Measurements from ENCODE around the gene MARK3.
"Not testable (repeated sequence)": the region's sequence is repeated elsewhere in the genome, so short reads cannot be mapped to it uniquely, and the experiment has no call there.

MARK3 gene

DNA sequence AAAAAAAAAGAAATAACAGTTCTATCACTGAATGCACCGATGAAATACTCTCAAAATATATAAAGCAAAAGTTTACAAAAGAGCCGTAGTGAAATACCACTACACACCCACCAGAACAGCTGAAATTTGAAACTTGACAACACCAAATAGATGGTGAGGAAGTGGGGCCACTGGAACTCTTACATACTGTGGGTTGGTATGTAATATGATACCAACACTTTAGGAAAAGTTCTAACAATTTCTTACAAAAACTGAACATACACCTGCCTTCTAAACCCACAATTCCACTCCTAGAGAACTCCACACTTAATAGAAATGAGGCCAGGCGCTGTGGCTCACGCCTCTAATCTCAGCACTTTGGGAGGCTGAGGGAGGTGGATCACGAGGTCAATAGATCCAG lies 37.1 kb upstream of the MARK3 start:
- in situ Hi-C loops (cut with HindIII; ENCODE audit: low sequenced_read_pairs): no loop called here
- TF ChIP-seq, protein P1, sequence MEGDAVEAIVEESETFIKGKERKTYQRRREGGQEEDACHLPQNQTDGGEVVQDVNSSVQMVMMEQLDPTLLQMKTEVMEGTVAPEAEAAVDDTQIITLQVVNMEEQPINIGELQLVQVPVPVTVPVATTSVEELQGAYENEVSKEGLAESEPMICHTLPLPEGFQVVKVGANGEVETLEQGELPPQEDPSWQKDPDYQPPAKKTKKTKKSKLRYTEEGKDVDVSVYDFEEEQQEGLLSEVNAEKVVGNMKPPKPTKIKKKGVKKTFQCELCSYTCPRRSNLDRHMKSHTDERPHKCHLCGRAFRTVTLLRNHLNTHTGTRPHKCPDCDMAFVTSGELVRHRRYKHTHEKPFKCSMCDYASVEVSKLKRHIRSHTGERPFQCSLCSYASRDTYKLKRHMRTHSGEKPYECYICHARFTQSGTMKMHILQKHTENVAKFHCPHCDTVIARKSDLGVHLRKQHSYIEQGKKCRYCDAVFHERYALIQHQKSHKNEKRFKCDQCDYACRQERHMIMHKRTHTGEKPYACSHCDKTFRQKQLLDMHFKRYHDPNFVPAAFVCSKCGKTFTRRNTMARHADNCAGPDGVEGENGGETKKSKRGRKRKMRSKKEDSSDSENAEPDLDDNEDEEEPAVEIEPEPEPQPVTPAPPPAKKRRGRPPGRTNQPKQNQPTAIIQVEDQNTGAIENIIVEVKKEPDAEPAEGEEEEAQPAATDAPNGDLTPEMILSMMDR (IDR thresholded peaks at IDR 0.05; ENCODE audit: low read depth, low read length, missing control alignments): no peak

DNA sequence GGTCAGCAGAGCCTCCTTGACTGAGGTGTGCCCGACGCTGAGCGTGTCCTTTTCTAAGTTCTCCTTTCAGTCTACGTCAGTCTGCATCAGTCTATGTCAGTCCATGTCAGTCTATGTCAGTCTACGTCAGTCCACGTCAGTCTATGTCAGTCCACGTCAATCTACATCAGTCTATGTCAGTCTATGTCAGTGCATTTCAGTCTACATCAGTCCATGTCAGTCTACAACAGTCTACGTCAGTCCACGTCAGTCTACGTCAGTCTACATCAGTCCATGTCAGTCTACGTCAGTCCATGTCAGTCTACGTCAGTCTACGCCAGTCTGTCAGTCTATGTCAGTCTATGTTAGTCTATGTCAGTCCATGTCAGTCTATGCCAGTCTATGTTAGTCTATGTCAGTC lies 35.2 kb upstream of the MARK3 start:
- in situ Hi-C loops (cut with HindIII; ENCODE audit: low sequenced_read_pairs): no loop called here
- no peak overlapping the region for H3K4me3 ChIP-seq (ENCODE audit: low read depth, low read length)
- TF ChIP-seq, protein P1 (IDR thresholded peaks at IDR 0.05; ENCODE audit: low read depth, low read length, missing control alignments): no peak
- no peak for DNase-seq (ENCODE audit: low read depth)

More for the DNA sequence above, 37.1 kb upstream of the MARK3 start:
- H3K4me3 ChIP-seq (ENCODE audit: low read depth, low read length): no peak overlapping the region
- no peak for DNase-seq (ENCODE audit: low read depth)

DNA sequence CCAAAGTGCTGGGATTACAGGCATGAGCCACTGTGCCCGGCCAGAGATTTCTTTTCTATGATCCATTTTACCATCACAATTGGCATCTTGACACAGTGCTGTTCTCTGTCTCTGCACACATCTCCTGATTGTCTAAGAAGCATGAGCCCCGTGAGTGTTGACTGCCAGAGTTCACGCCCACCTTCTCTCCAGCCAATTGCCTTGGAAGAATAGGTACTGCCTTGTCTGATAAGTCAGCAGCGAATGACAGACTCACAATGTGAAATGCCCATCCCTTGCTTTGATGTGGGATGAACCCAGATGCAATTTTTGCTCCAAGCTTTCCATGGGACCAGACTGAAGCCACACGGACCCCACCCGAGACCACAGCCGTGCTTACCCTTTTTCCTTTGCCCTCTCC lies 31.9 kb upstream of the MARK3 start:
- no peak for DNase-seq (ENCODE audit: low read depth)
- no peak overlapping the region for H3K4me3 ChIP-seq (ENCODE audit: low read depth, low read length)
- TF ChIP-seq, protein P1 (IDR thresholded peaks at IDR 0.05; ENCODE audit: low read depth, low read length, missing control alignments): no peak
- in situ Hi-C loops (cut with HindIII; ENCODE audit: low sequenced_read_pairs): no loop called here

DNA sequence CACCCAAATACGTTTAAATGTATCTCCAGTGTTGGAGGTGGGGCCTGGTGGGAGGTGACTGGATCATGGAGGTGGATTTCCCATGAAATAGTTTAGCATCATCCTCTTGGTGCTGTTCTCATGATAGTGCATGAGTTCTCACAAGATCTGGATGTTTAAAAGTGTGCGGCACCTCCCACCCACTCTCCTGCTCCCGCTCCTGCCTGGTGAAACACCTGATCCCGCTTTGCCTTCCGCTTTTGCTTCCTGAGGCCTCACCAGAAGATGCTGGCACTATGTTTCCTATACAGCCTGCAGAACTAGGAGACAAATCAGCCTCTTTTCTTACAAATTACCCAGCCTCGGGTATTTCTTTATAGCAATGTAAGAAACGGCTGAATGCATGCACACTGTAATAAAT lies 31.1 kb upstream of the MARK3 start:
- no peak for DNase-seq (ENCODE audit: low read depth)
- TF ChIP-seq, protein P1 (IDR thresholded peaks at IDR 0.05; ENCODE audit: low read depth, low read length, missing control alignments): no peak
- H3K4me3 ChIP-seq (ENCODE audit: low read depth, low read length): no peak overlapping the region
- in situ Hi-C loops (cut with HindIII; ENCODE audit: low sequenced_read_pairs): no loop called here

DNA sequence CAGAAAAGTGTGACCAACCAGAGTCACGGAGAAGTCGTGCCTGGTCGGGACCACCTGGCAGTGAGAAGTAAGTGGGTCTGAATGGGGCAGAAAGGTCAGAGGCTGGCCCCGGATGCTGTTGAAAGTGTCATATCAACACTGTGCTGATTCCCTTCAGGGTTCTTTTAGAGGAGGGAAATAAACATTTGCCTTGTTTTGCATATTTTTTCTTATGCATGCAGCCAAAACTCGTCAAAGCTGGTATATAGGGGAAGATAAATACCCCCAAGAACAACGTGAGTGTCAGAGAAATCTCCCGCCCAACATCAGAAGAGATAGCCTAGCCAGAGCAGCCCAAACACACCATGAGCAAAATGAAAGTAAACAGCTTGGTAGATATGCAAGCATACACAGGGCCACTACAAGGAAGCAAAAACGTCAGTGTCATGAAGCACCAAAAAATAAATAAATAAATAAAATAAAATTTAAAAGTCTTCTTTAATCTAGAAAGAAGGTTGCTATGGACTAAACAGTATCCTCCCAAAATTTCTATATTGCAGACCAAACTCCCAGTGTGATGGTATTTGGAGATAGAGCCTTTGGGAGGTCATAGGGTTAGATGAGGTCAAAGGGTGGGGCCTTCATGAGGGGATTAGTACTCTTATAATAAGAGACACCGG lies 29.1 kb upstream of the MARK3 start:
- in situ Hi-C loops (cut with HindIII; ENCODE audit: low sequenced_read_pairs): no loop called here
- TF ChIP-seq, protein P1 (IDR thresholded peaks at IDR 0.05; ENCODE audit: low read depth, low read length, missing control alignments): no peak
- H3K4me3 ChIP-seq (ENCODE audit: low read depth, low read length): no peak overlapping the region
- DNase-seq (ENCODE audit: low read depth): no peak

DNA sequence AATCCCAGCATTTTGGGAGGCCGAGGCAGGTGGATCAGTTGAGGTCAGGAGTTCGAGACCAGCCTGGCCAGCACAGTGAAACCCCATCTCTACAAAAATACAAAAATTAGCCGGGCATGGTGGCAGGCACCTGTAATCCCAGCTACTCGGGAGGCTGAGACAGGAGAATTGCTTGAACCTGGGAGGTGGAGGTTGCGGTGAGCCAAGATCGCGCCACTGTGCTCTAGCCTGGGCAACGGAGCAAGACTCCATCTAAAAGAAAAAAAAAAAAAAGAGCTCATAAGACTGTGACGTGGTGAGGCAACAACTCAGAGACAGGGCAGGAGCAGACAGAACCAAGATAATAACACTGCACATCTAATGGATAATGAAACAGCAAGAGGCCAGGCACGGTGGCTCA lies 27.7 kb upstream of the MARK3 start:
- DNase-seq (ENCODE audit: low read depth); H3K4me3 ChIP-seq (ENCODE audit: low read depth, low read length); in situ Hi-C loops (cut with HindIII; ENCODE audit: low sequenced_read_pairs): not testable (repeated sequence)

DNA sequence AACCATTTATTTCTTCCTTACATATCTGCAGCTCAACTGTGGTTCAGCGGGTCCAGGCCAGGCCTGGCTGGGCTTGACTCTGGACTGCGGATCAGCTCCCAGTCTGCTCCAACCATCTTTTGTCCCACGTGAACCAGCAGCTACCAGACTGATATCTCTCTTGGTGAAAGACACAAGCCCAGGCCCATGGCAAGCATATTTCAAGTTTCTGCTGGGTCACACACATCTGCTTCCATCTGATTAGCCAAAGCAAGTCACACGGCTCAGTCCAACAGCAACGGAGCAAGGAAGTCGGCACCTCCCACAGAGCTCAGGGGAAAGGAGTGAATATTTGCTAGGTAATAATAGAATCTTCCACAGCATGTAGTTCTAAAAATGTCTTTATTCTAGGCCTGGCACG lies 24.7 kb upstream of the MARK3 start:
- H3K4me3 ChIP-seq (ENCODE audit: low read depth, low read length): no peak overlapping the region
- TF ChIP-seq, protein P1 (IDR thresholded peaks at IDR 0.05; ENCODE audit: low read depth, low read length, missing control alignments): no peak
- no peak for DNase-seq (ENCODE audit: low read depth)
- in situ Hi-C loops (cut with HindIII; ENCODE audit: low sequenced_read_pairs): no loop called here

All from astrocyte of the cerebellum (primary cell).